Right ventricle myocardium inferior (tissue), 1 donor: ENCODE data around the gene DNTT. TPM values are rescaled to one million over a fixed set of nuclear protein-coding genes. Genes with fewer than 3 reads are reported as not detected.
"Not testable (repeated sequence)": the region's sequence is repeated elsewhere in the genome, so short reads cannot be mapped to it uniquely, and the experiment has no call there.

Experiments used
- ATAC-seq: fragments of 200-7000 bp; cut with Tn5 transposase; one replicate; pipeline ENCODE4 v1.9.1; 2020; ENCODE audit warnings: mild to moderate bottlenecking, moderate library complexity
- DNase-seq: peaks from one replicate; pipeline ENCODE4 v3.0.0; 2021; ENCODE audit errors: missing footprints
- intact Hi-C: fragments of 100-400 bp; cut with DNase I; formaldehyde crosslinking; loops from one replicate; pipeline ENCODE4 v1.11.0; 2022
- total RNA-seq: library from RNA; stranded (reverse); fragmentation: NEBNext Ultra II Directional; extraction: Animal tissue kit (Norgen Biotek cat#: 25700); gene quantifications from one replicate; pipeline ENCODE4 v1.2.1, GENCODE V29; 2021
- donor health status: DM: no; HTN: yes; CAD: no; lungs with severe emphysema.

Gene DNTT
- total RNA-seq, 1 donor from 2014 or later, result not detected

- DNase-seq (no peak), ATAC-seq (no peak)
- intact Hi-C loops, result no loop called here
Observed at GRCh38 chr10:96297486-96297885, 6.7 kb upstream of the DNTT start.

- intact Hi-C loops, result no loop called here
- DNase-seq, result no peak
- ATAC-seq, result peak; percentile 56
Observed at GRCh38 chr10:96298362-96298761, 5.9 kb upstream of the DNTT start.

- DNase-seq, result no peak
- intact Hi-C loops, result no loop called here
- ATAC-seq, result no peak
Observed at GRCh38 chr10:96299383-96299782, 4.9 kb upstream of the DNTT start.

- DNase-seq (no peak), ATAC-seq (no peak)
- intact Hi-C loops, result no loop called here
Observed at GRCh38 chr10:96301616-96302015, 2.6 kb upstream of the DNTT start.

GRCh38 chr10:96305019-96305418 is 785 bp downstream of the DNTT start:
- ATAC-seq, result no peak
- intact Hi-C loops, result no loop called here
- DNase-seq, result no peak

GRCh38 chr10:96306516-96306915 is 2.3 kb downstream of the DNTT start:
- intact Hi-C loops, result no loop called here
- DNase-seq, result peak; percentile 70
- peak; percentile 69 for ATAC-seq

GRCh38 chr10:96308854-96309253 is 4.6 kb downstream of the DNTT start:
- intact Hi-C loops, DNase-seq, ATAC-seq: not testable (repeated sequence)

- intact Hi-C loops, result no loop called here
- no peak for DNase-seq
- ATAC-seq, result peak; percentile 25
Observed at GRCh38 chr10:96309628-96310320, 5.5 kb downstream of the DNTT start.

- intact Hi-C loops, result no loop called here
- DNase-seq, result no peak
- no peak for ATAC-seq
Observed at GRCh38 chr10:96310321-96310669, 6.1 kb downstream of the DNTT start.

- intact Hi-C loops, result no loop called here
- no peak for ATAC-seq
- no peak for DNase-seq
Observed at GRCh38 chr10:96311180-96311715, 7.0 kb downstream of the DNTT start.

- ATAC-seq, result no peak
- intact Hi-C loops, result no loop called here
- no peak for DNase-seq
Observed at GRCh38 chr10:96313344-96313743, 9.1 kb downstream of the DNTT start.

- ATAC-seq (no peak), DNase-seq (no peak)
- intact Hi-C loops, result no loop called here
Observed at GRCh38 chr10:96317067-96317833, 13.0 kb downstream of the DNTT start.

- ATAC-seq (no peak), DNase-seq (no peak)
- intact Hi-C loops, result no loop called here
Observed at GRCh38 chr10:96319754-96320474, 15.7 kb downstream of the DNTT start.

GRCh38 chr10:96321822-96322221 is 17.6 kb downstream of the DNTT start:
- DNase-seq, result no peak
- intact Hi-C loops, result no loop called here
- ATAC-seq, result no peak

- no peak for ATAC-seq
- intact Hi-C loops, result no loop called here
- DNase-seq, result no peak
Observed at GRCh38 chr10:96322275-96322674, 18.0 kb downstream of the DNTT start.

GRCh38 chr10:96324447-96324846 is 20.2 kb downstream of the DNTT start:
- DNase-seq, result no peak
- no peak for ATAC-seq
- intact Hi-C loops, result no loop called here

GRCh38 chr10:96325719-96326373 is 21.6 kb downstream of the DNTT start:
- intact Hi-C loops, result no loop called here
- no peak for DNase-seq
- no peak for ATAC-seq

- intact Hi-C loops, result no loop called here
- peak; percentile 31 for ATAC-seq
- DNase-seq, result no peak
Observed at GRCh38 chr10:96327462-96327861, 23.2 kb downstream of the DNTT start.

GRCh38 chr10:96333101-96333500 is 28.9 kb downstream of the DNTT start:
- DNase-seq (no peak), ATAC-seq (no peak)
- intact Hi-C loops, result no loop called here
